Stimulated activated CD4-positive, alpha-beta T cell treated with anti-CD3 and anti-CD28 coated beads, Interleukin-4, amount 100 ng/mL, for 4 hours (primary cell): Measurements from ENCODE around the gene COL27A1.

Experiments used
- DNase-seq, 2 experiments: peaks; one replicate each; pipeline ENCODE4 v3.0.0-alpha.2; 2020

Gene COL27A1

GRCh38 chr9:114250235-114250568 lies 94.9 kb downstream of the COL27A1 start:
- DNase-seq, result no peak

DNA sequence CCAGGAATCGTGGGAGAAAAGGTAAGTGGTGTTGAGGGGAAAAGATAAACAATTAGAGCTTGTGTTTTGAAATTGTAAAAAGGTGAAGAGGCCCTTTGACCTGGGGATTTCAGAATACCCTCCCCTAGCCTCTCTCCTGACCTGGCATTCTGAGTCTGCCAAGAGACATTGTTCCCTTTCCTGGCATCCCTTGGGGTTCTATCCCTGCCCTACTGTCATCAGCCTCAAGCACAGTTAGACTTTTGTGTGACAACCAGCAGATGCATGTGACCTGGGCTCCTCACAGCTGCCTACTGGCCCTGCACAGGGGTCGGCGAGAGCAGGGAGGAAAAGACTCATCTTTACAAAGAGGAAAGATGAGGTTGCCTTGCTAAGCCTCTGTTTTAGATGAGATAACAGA lies 95.3 kb downstream of the COL27A1 start:
- DNase-seq, result no peak

DNA sequence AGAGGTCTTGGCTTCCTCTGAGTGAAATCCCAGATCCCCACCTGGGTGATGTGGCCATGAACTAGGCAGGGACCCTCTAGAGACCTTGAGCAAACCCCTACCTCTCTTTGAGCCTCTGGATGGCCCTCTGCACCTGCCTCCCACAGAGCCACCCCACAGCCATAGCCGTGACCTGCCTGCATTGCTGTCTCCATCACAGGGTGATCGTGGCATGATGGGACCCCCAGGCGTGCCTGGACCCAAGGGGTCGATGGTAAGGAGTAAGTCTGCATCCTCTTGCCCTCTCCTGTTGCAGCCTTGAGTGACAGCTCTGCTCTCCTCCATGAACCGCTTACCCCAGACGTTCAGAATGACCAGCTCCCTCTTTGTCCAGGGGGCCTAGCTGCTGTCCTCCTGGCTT lies 97.1 kb downstream of the COL27A1 start:
- DNase-seq, result no peak

- DNase-seq, result no peak
Observed at GRCh38 chr9:114256827-114257328, 101.5 kb downstream of the COL27A1 start.

GRCh38 chr9:114258218-114258617 lies 102.9 kb downstream of the COL27A1 start:
- no peak for DNase-seq

- DNase-seq, result no peak
Observed at GRCh38 chr9:114258866-114259797, 103.8 kb downstream of the COL27A1 start.

GRCh38 chr9:114259798-114260523 lies 104.6 kb downstream of the COL27A1 start:
- no peak for DNase-seq

DNA sequence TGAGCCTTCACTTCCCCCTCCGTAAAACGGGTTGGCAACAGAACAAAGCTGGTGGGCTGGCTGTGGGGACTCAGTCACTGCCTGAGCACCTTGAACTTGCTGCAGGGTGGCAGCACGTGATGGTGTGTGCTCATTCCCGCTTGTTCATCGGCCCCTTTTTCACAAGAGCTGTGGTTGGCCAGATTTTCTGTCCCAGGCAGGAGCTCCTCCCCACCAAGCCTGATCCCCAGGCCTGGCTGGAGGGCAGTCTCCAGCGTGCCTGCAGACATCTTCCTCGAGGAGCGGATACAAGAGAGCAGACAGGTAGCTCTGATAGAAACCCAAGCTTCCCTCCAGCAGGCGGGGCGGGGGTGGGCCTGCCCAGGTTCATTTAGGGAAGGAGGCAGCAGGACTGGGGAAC lies 105.7 kb downstream of the COL27A1 start:
- no peak for DNase-seq

DNA sequence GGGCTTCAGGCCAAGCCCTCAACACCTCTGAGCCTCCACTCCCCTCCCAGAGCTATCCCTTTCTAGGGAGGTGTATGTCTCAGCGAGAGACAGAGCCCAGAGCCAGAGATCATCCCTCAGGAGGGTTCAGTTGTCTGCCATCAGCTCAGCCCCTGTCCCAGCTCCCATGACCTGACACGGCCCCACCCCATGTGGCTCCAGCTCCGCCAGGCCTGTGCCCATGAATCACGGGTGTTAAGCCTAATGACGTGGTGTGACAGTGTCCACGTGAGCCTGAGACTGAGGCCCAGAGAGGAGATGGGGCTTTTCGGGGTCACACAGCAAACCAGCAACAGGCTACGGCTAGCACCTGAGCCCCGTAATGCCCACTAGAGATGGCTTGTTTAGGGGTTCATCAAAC lies 106.7 kb downstream of the COL27A1 start:
- no peak for DNase-seq

DNA sequence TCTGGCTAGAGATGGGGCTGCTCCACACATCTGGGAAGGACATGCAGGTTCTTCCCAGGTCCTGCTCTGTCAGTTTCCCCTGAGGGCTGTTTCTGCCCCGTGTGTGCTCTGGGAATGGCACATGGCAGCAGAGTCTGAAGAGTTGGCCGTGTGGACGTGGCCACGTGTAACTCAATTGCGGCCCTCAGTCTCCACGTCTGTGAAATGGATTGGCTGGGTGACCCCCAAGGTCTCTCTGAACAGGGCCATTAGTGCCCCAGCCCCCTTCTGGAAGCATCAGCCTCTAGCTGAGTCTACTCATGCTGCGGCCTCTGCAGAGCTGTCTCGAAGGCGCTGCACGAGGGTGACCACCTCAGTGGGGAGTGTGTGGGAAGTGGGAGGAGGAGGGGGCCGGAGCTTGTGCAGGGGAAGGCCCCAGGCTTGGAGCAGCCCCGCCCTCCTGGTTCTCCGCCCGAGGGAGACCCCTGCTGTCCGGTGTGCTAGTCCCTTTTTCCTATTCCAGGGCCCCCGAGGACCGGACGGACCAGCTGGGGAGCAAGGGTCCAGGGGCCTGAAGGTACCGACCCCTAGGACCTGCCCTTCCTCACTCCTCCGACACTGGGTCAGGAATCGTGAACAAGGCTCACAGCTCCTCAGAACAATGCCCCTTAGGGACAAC lies 108.6 kb downstream of the COL27A1 start:
- DNase-seq, result no peak

DNA sequence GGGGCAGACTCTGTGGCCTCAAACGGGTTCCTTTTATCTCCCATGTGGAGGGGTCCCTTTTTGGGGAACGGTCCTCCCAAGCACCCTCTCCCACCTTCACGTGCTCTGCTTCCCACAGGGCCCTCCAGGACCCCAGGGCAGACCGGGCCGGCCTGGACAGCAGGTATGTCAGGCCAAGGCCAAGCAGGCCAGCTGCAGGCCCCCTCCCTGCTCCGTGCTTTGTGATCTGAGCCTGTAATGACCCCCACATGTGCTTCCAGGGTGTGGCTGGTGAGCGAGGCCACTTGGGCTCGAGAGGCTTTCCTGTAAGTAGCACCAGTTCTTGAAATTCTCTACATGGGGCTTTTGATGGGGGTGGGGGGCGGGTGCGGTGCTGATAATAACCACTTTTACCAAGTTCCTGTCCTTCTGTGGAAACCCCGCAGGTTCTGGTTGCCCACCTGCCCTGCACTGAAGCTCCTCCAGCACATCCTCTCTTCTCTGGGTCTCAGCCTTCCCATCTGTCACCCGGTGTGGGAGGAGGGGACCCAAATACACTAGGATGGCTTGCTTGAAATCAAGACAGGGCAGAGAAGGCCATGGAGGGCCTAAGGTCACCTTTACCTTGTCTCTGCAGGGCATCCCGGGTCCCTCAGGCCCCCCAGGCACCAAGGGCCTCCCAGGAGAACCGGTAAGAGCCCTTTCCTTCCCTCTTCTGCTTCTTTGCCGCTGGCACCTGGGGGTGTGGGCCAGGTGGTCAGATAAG lies 109.6 kb downstream of the COL27A1 start:
- no peak for DNase-seq

GRCh38 chr9:114266969-114267368 lies 111.6 kb downstream of the COL27A1 start:
- no peak for DNase-seq

- no peak for DNase-seq
Observed at GRCh38 chr9:114269023-114269422, 113.7 kb downstream of the COL27A1 start.

DNA sequence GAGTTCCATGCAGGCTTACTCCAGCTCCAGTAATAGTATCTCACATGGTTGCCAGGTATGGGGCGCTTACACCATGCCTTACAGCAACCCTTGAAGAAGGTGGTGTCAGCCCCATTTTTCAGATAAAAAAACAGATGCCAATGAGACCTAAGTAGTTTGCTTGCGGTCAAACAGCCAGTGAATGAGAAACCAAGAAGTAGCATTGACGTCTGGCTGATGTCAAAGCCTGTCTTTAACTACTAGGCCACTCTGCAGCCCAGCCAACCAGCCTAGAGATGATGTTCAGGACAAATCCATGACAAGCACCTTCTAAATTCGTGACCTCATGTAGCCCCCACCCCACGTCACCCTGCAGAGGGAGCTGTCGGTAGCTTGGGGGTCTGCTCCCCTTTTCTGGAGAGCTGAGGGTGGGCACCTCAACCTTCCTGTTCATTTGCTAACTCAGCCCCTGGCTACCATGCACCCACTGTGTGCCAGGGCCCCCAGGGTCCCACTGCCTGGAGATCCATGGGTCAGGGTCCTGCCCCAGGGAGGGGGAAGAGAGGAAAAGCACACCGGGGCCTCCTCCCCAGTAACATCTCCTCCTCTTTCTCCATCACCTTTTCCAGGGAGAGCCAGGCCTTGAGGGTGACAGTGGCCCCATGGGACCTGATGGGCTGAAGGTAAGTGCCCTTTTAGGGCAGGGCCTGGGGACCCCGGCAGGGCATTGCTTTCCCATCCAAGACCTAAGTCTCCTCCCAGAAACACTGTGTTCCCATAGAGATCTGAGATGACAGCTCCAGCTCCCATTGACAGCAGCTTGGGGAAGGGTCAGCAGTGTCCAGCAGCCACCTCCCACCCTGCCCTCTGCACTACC lies 115.0 kb downstream of the COL27A1 start:
- no peak for DNase-seq

DNA sequence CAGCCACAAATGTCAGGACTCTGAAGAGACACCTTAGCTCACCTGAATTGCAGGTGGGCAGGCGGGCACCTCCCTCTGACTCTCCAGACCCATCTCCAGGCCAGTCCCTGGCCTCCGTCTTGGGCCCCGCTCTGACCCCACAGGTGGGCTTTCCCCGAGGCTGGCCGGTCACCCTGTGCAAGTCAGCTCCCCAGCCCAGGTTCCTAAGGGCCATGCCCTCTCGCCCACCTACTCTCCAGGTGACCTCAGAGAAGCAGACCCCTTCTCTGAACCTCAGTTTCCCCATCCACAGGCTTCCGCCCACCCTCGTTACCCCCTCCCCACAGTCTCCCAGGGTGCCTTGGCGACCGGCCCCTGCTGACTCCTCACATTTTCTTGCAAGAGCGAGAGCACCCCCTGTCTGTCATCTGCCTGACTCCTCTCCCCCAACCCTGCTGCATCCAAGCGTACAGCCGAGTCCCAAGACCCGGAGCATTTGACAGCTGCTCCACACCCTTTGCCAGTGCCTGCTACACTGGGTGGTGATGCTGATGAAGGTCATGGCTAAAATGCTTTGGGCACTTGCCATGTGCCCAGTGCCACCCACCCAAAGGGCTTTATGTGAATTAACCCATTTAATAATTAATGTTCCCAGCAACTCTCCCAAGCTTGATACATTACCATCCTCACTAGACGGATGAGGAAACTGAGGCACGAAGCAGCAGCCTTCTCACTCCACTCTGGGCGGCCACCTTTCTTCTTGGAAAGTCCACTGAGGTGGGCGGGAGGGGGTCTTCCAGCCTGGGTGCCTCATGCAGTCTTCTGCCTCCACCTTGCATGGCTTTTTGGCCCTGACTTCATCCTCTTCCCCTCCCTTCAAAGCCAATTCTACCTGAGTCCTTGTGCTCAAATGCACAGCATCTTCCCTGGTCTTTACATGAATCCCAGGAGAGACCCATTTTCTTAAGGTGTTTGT lies 116.5 kb downstream of the COL27A1 start:
- DNase-seq, result peak in 1 of 2 experiments; percentile 9

- DNase-seq, result no peak
Observed at GRCh38 chr9:114272739-114273431, 117.5 kb downstream of the COL27A1 start.

DNA sequence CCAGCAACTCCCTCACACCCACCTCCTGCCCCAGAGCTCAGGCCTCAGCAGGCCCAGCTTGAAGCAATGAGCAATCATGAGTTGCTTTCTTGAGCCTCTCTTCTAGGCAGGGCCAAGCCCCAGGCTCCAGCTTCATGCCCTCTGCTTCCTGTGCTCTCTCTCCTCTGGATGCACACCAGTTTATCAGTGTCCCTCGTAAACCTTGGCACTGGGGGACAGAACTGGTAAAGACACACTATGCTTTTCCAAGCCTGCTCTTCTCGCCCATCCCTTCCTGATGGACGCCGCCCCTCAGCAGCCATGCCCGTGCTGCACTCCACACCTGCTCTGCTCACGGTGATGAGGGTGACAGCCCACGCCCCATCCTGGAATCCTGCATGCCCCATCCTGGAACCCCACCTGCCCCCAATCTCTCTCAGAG lies 118.1 kb downstream of the COL27A1 start:
- DNase-seq, result no peak

DNA sequence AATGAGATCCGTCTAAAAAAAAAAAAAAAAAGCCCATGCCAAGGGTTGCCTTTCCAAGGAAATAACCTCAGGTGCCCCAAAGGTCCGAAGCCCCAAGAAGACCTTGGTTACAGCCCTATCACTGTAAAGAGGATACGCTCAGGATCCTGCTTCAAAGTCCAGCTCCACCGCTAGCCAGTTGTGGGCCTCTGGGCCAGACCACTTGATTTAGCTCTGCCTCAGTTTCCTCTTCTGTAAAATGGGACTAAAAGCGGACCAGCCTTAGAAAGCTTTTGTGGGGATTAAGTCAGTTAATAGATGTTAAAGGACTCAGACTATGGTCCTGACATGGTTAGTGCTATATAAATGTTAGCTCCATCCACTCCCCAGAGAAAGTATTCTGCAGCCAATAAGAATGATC lies 118.9 kb downstream of the COL27A1 start:
- DNase-seq, result no peak

DNA sequence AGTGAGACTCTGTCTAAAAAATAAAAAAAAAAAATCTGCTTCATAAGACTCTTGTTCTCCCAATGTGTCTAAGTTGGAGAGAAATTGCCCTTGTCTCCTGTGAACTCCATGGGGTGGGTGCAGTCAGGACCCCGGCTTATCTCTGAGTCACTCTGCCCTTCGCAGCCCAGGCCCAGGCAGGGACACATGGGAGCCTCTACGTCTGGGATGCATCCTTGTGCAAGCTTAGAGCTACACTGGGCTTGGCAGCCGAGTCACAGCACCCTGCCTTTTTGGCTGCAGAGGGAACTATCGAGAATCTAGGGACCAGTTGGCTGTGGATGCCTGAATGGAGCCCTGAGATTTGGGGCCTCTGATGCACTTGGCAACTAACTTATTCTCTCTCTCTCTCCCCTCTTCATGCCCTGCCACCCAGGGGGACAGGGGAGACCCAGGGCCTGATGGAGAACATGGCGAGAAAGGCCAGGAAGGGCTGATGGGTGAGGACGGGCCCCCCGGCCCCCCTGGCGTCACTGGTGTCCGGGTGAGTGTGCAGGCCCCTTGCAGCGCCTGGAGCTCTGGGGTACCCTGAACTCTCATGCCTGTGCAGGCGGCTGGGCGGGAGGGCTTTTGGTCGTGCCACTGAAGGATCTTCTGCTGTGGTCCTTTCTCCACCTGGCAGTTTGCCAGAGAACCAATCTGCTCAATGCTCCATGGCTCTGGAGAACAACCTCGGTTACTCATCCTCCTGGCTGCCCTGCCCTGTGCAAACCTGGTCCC lies 120.1 kb downstream of the COL27A1 start:
- DNase-seq, result no peak
